Effector CD8-positive, alpha-beta T cell (primary cell): Measurements from ENCODE around the gene RBMS3.
"Not testable (repeated sequence)": the region's sequence is repeated elsewhere in the genome, so short reads cannot be mapped to it uniquely, and the experiment has no call there.

Experiments
- DNase-seq: peaks from one replicate; lab custom pipeline; 2025; lab: John Stamatoyannopoulos, UW

The RBMS3 gene

GRCh38 chr3:29385046-29385830 lies 104.4 kb downstream of the RBMS3 start:
- no peak for DNase-seq

GRCh38 chr3:29389362-29389761 lies 108.5 kb downstream of the RBMS3 start:
- no peak for DNase-seq

DNA sequence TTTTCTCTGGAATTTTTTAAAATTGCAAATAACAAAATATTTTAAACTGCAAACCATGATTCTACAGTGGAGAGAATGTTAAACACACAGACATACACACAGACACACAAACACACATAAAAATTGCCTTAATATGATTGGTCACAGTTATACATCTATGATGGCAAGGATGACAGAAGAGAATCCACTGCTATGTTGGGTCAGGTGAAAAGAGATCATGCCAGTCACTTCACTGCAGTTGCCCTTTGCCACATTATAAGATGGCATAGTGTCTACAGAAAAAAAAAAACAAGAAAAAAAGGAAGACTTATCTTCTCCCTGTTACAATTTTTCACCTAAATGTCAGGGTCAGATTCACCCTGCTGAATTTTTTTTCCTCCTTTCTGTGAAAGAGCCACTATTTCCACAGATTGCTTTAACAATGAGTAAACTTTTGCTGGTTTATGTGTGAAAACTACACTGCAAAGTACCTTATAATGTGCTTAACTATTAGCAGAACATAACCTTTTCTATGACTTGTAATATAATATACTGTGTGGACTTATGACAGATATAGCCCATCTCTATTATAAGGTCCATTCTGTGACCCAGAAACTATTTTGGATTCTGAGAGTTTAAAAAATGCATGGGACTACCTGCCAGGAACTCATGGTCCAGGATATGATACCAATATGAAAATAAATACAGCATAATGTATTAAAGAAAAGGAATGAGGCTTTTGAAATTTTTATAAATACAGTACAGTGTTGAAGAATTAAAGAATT lies 111.9 kb downstream of the RBMS3 start:
- no peak for DNase-seq

DNA sequence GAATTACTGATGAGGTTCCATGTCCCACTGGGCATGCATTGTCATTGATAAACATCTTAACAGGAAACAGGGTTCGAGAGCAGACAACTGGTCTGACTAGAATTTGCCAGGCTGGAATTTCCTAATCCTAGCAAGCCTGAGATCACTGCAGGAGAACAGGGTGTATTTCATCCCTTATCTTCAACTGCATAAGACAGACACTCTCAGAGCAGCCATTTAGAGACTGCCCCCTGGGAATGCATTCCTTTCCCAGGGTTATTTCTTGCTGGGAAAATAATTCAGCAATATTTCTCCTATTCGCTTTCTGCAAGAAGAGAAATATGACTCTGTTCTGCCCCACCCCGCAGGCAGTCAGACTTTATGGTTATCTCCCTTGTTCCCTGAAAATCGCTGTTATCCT lies 113.1 kb downstream of the RBMS3 start:
- not testable (repeated sequence) for DNase-seq

DNA sequence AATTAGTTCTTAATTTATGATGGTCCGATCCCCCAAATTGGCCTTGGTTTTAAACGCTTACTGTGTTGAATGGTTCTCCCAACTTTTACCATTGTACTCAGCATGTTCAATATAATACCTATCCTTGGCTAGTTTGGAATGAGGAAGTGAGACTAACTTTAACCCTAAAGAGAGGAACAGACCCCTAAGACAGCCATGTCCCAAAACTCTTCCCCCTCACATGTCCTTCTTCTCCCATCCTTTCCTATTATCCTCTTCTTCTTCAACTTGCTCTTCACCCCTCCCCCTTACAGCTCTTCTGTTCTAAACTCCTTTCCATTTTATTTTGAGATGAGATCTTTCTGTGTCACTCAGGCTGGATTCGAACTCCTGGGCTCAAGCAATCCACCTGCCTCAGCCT lies 116.5 kb downstream of the RBMS3 start:
- DNase-seq: no peak

DNA sequence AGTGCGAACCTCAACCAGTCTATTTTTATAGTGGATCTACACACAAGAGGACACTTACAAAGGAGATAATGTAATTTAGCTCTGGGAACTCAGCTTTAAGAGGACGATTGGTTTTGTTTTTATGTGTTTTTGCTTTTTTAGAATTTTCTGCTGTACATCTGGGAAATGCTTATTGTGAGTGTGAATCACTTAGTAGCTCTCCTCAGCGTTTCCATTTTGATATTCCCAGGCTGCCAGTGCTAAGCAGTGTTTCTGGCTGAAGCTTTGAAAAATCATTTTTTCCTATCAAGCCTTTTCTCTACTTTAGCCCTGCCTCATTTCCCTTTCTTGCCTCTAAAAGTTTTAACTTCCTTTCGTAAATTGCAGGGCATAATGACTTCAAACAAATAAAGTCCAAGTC lies 117.9 kb downstream of the RBMS3 start:
- no peak for DNase-seq

DNA sequence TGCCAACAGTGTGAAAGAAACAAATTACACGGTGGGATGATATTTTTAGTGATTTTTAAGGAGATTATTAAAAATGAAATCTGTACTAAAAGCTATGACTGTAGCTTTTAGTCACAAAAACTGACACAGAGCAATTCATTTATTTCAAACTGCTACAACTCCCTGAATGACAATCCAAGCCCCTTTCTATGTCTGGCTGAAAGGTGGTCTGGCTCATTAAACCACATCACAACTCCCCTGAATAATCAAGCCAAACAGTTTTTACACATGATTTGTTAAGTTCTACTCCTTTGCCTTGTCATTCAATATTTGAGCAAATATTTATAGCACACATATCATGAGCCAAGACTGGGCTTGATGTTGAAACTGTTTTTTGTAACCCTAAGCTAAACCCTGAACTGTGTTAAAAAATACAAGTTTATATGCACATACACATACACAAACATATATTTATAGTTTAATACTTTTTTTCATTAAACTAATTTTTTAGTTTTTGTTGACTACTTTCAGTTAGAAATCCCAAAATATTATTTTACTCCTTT lies 125.5 kb downstream of the RBMS3 start:
- DNase-seq: no peak

GRCh38 chr3:29408676-29409075 lies 127.8 kb downstream of the RBMS3 start:
- no peak for DNase-seq

- DNase-seq: no peak
Measured at GRCh38 chr3:29409409-29409808, 128.5 kb downstream of the RBMS3 start.

DNA sequence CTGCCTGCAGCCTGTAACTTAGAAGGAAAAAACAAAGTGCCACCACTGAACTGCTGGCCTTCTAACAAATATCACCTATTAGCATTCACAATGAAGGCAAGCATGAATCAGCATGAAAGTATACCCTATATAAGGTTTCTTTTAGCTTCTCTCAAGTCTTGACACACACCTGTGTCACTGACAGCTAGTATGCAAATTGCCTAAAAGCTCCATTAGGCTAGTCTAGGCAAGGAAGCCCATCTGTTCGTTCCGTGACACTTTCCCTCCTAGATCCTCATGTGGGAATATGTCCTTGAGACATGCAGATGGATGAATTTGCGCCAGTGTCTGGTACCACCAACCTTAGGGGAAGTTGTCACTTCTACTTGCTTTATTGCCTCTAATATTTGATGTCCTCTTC lies 129.3 kb downstream of the RBMS3 start:
- no peak for DNase-seq

DNA sequence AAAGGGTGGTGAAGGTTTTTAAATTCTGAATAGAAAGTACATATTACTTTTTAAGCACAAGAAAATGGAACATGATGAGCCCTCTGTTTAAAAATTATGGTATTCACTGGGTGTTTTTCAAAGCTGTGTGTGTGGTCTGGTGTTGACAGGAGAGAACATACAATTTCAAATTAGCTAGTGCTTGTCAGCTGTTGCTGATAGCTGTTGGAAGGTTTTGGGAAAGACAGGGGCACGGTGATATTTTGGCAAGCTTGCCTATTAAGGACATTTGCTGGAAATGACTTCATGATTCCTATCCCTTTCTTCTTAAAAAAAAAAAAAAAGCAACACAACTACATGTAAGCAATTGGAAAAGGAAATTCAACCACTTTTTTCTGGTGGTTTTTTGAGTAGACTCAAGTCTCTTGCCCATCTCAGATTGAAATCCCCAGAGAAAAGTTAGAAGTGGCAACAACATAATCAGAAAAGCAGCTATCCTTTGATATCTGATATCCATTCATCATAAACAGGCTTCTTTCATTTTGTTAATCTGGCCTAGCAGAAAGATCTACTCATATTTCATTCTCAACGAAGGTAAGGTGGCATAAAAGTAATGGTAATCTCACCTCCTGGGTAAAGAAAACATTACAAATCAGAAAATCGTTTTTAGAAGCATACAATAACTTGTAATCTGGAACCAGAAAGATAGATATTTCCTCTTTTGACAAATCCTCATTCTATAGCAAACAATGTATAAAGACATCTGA lies 130.0 kb downstream of the RBMS3 start:
- no peak for DNase-seq

DNA sequence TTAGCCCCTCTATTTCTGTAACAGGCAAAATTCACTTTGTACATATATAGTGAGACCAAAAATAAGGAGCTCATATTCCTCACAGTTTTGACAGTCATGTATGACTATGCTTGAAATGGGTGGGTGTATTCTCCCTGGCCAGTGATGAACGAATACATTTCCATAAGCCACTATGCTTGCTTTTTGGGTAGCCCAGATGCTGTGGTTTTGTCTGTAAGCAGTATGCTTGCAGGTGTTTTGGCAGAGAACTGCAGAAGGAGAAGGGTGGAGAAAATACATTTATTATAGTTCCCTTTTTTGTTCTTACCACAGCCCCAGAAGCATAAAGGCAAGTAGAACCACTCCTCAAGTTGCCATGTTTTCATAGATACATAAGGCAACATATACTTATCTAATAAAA lies 131.2 kb downstream of the RBMS3 start:
- DNase-seq: no peak

GRCh38 chr3:29414468-29415224 lies 133.8 kb downstream of the RBMS3 start:
- DNase-seq: no peak

GRCh38 chr3:29415482-29416223 lies 134.8 kb downstream of the RBMS3 start:
- no peak for DNase-seq

DNA sequence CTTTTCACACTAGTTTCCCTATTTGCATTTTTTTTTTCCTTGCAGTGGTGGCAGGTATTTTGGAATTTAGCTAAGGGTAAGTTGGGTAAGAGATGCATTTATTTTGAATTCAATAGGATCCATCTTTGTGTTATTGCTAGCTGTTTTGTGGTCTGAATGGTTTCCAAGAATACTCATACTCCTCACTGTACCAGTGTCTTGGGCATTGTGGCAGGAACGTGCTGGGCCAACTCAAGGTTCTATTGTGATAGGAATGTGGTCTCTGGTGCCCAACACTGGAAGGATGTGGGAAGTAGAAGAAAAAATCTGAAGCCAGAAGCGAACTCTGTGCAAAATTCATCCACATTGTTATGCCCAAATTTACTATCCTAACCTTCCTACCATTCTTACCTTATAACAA lies 135.6 kb downstream of the RBMS3 start:
- no peak for DNase-seq

DNA sequence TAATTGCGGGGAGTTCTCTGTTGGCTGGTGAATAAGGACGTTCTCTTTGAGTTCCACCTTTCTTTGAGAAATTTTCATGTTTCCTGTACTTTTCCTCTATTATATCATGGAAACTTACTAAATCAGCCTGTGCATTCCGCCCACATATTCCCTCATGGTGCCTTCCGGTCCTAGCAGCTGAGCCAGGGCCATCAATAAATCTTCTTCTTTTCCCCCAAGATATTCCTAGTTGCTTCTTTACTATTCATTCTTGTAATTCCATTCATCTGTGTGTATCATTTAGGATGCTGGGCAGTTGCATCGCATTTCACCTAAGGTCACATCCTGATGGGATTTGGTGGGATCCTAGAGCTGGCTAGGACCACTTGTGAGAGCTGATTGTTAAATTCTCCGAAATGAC lies 139.2 kb downstream of the RBMS3 start:
- no peak for DNase-seq

DNA sequence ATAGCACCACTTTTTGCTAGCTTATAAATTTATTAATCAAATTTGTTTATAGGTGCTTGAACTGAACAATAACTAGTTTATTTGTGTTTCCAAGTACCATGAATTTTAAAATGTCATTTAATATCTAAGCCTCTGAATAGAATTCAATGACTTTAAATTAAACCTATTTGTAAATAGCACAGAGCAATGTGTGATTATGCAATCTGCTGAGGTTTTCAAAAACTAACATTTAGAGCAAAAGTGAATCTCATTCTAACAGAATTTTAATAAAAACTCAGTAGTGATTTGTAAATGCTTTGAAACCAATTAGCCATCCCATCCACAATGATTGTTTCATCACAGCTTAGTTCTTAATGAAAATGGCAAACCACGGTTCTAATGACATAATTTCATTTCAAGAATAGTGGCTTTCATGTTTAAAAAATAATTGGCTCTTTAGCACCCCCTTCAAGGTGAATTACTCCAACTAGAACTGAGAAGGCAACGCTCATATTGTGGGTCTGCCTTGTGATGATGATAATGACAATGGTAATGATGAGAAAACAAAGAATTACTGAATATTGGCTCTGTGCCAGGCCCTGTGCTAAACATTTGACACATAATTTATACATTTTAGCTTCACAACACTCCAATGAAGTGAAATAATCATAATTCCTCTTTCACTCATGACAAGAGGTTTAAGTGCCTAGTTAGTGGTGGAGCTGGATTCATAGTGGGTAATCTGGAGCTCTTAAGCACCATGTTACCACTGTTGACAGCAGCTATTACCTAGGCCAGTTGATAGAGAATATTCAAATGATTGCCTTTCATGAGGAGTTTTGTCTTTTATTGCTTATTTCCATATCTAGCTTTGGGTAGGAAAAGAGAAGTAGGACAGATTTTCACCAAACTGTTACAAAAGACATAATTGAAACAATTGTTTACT lies 145.7 kb downstream of the RBMS3 start:
- no peak for DNase-seq

GRCh38 chr3:29427266-29428103 lies 146.6 kb downstream of the RBMS3 start:
- DNase-seq: no peak
